H1 (cell line): ENCODE results near the gene SAMD4A. TPM values are rescaled to one million over a fixed set of nuclear protein-coding genes. Genes with fewer than 3 reads are reported as not detected.

Experiments
- CTCF ChIA-PET: fragments of 300-600 bp; sonication (Branson Sonifier 250); formaldehyde crosslinking; loops from one replicate; lab custom pipeline; 2021; ENCODE audit not compliant: partially characterized antibody; lab: Charles Lee
- POLR2A ChIA-PET: fragments of 300-600 bp; sonication (Branson Sonifier 250); formaldehyde crosslinking; loops from one replicate; lab custom pipeline; 2021; ENCODE audit warnings: inconsistent platforms; ENCODE audit not compliant: partially characterized antibody; lab: Charles Lee
- DNase-seq, 2 experiments: peaks; one replicate each; pipeline versions ENCODE4 v3.0.0 to v3.0.0-alpha.2; 2010 to 2022; ENCODE audit warnings: low spot score in 2 of 2, low read depth in 1 of 2, mixed read lengths in 1 of 2
- FAIRE-seq: peaks from 2 replicates; lab custom pipeline; 2011; peaks lifted over from hg19 to GRCh38; lab: Jason Lieb, UNC
- H2AFZ ChIP-seq: 2 replicates; pipeline ENCODE4 v1.8.1; 2012; ENCODE audit warnings: low read length, inconsistent platforms
- H2AK5ac ChIP-seq: 2 replicates; pipeline ENCODE4 v1.6.1; 2013; ENCODE audit warnings: low read depth, low read length
- H2BK120ac ChIP-seq: replicated peaks from 2 replicates; pipeline ENCODE3; 2013; ENCODE audit warnings: low read depth, low read length, inconsistent platforms
- H2BK12ac ChIP-seq: 2 replicates; pipeline ENCODE4 v1.6.1; 2013; ENCODE audit warnings: low read depth, low read length
- H2BK15ac ChIP-seq: 2 replicates; pipeline ENCODE4 v1.6.1; 2013; ENCODE audit warnings: low read length
- H2BK20ac ChIP-seq: 2 replicates; pipeline ENCODE4 v1.6.1; 2013; ENCODE audit warnings: low read length
- H2BK5ac ChIP-seq: 2 replicates; pipeline ENCODE4 v1.6.1; 2013; ENCODE audit warnings: low read depth, low read length
- H3K14ac ChIP-seq: 2 replicates; pipeline ENCODE4 v1.6.1; 2013; ENCODE audit warnings: inconsistent platforms; ENCODE audit not compliant: insufficient read length
- H3K18ac ChIP-seq: 2 replicates; pipeline ENCODE4 v1.6.1; 2013; ENCODE audit warnings: low read length; ENCODE audit errors: extremely low read depth
- H3K23ac ChIP-seq: 2 replicates; pipeline ENCODE4 v1.6.1; 2013; ENCODE audit warnings: inconsistent platforms; ENCODE audit not compliant: insufficient read length
- H3K23me2 ChIP-seq: 2 replicates; pipeline ENCODE4 v1.6.1; 2013; ENCODE audit warnings: low read depth, low read length
- H3K27ac ChIP-seq: 2 replicates; pipeline ENCODE4 v1.6.1; 2011; ENCODE audit warnings: low read depth, low read length, inconsistent platforms
- H3K27me3 ChIP-seq, 4 experiments: replicated peaks in 1 of 4; 1 replicate in 1 of 4; 2 replicates in 3 of 4; pipeline versions ENCODE4 v1.6.1 to v1.8.1; 2011 to 2013; ENCODE audit warnings: low read length in 3 of 4, mild to moderate bottlenecking in 3 of 4, inconsistent platforms in 2 of 4, mixed read lengths in 2 of 4, moderate library complexity in 1 of 4; ENCODE audit not compliant: control insufficient read depth in 3 of 4, insufficient read depth in 3 of 4; ENCODE audit errors: extremely low read depth in 1 of 4
- H3K36me3 ChIP-seq, 4 experiments: 2 replicates each; pipeline versions ENCODE4 v1.6.1 to v1.8.1; 2011 to 2013; ENCODE audit warnings: mild to moderate bottlenecking in 4 of 4, low read length in 3 of 4, moderate library complexity in 2 of 4, control low read depth in 1 of 4, inconsistent platforms in 1 of 4; ENCODE audit not compliant: insufficient read depth in 4 of 4, control insufficient read depth in 2 of 4
- H3K4ac ChIP-seq: replicated peaks from 2 replicates; pipeline ENCODE3; 2013; ENCODE audit warnings: low read length, low read depth, mixed read lengths, inconsistent platforms; ENCODE audit not compliant: insufficient read length
- H3K4me1 ChIP-seq, 4 experiments: replicated peaks in 1 of 4; 1 replicate in 1 of 4; 2 replicates in 3 of 4; pipeline versions ENCODE4 v1.6.1 to v1.8.1; 2011 to 2013; ENCODE audit warnings: low read length in 3 of 4, inconsistent platforms in 2 of 4, mixed read lengths in 1 of 4; ENCODE audit not compliant: insufficient read depth in 4 of 4, control insufficient read depth in 3 of 4
- H3K4me2 ChIP-seq, 2 experiments: 2 replicates each; pipeline versions ENCODE4 v1.6.1 to v1.8.1; 2011 to 2013; ENCODE audit warnings: low read depth in 2 of 2, low read length in 2 of 2, control low read depth in 1 of 2, inconsistent platforms in 1 of 2, mild to moderate bottlenecking in 1 of 2; ENCODE audit not compliant: insufficient read depth in 1 of 2
- H3K4me3 ChIP-seq, 4 experiments: fragments of 200-600, 300-600 bp in 1 of 4; sonication (generic), shearing (Covaris generic), sonication (Bioruptor Twin) in 1 of 4; 2 replicates each; pipeline versions ENCODE4 v1.5.1 to v1.8.1; 2011 to 2016; ENCODE audit warnings: low read length in 4 of 4, low read depth in 3 of 4, control low read depth in 2 of 4, inconsistent platforms in 2 of 4, mild to moderate bottlenecking in 2 of 4, mixed read lengths in 1 of 4, moderate library complexity in 1 of 4; ENCODE audit not compliant: insufficient read depth in 2 of 4; ENCODE audit errors: extremely low read depth in 1 of 4
- H3K56ac ChIP-seq: replicated peaks from 2 replicates; pipeline ENCODE3; 2013; ENCODE audit warnings: low read depth, mild to moderate bottlenecking, mixed read lengths, low read length, inconsistent platforms; ENCODE audit not compliant: insufficient read length
- H3K79me1 ChIP-seq: 2 replicates; pipeline ENCODE4 v1.6.1; 2013; ENCODE audit warnings: low read depth, low read length, control low read depth
- H3K79me2 ChIP-seq, 2 experiments: 2 replicates each; pipeline versions ENCODE4 v1.6.1 to v1.8.1; 2012 to 2013; ENCODE audit warnings: low read length in 2 of 2, mild to moderate bottlenecking in 2 of 2, inconsistent platforms in 1 of 2; ENCODE audit not compliant: insufficient read depth in 2 of 2, control insufficient read depth in 1 of 2
- H3K9ac ChIP-seq, 4 experiments: replicated peaks in 1 of 4; 1 replicate in 1 of 4; 2 replicates in 3 of 4; pipeline versions ENCODE4 v1.6.1 to v1.8.1; 2011 to 2013; ENCODE audit warnings: low read depth in 3 of 4, low read length in 3 of 4, control low read depth in 2 of 4, mild to moderate bottlenecking in 2 of 4, moderate library complexity in 2 of 4, inconsistent platforms in 1 of 4; ENCODE audit errors: extremely low read depth in 1 of 4
- H3K9me3 ChIP-seq, 2 experiments: 2 replicates each; pipeline versions ENCODE4 v1.6.1 to v1.8.1; 2012 to 2013; ENCODE audit warnings: mild to moderate bottlenecking in 2 of 2, moderate library complexity in 2 of 2, control low read depth in 1 of 2, inconsistent platforms in 1 of 2, low read depth in 1 of 2, low read length in 1 of 2, mixed read lengths in 1 of 2; ENCODE audit not compliant: insufficient read depth in 2 of 2
- H4K20me1 ChIP-seq, 2 experiments: replicated peaks in 1 of 2; 2 replicates each; pipeline versions ENCODE3 to v1.8.1; 2011 to 2013; ENCODE audit warnings: inconsistent platforms in 2 of 2, low read length in 2 of 2, mild to moderate bottlenecking in 1 of 2; ENCODE audit not compliant: insufficient read depth in 2 of 2, control insufficient read depth in 1 of 2
- H4K5ac ChIP-seq: 2 replicates; pipeline ENCODE4 v1.6.1; 2013; ENCODE audit warnings: low read length, low read depth, mixed read lengths, inconsistent platforms; ENCODE audit not compliant: insufficient read length
- H4K8ac ChIP-seq: 2 replicates; pipeline ENCODE4 v1.8.0; 2013; ENCODE audit warnings: mild to moderate bottlenecking, moderate library complexity, low read length, inconsistent platforms; ENCODE audit not compliant: insufficient read depth; ENCODE audit errors: extremely low read depth
- H4K91ac ChIP-seq: replicated peaks from 2 replicates; pipeline ENCODE3; 2013; ENCODE audit warnings: low read length, mixed read lengths, inconsistent platforms; ENCODE audit not compliant: insufficient read length
- CREB1 ChIP-seq: IDR thresholded peaks from 2 replicates; pipeline ENCODE4 v1.6.1; 2012; ENCODE audit warnings: inconsistent platforms
- CTBP2 ChIP-seq: IDR thresholded peaks from 2 replicates; pipeline ENCODE4 v1.7.0; 2011; ENCODE audit warnings: borderline replicate concordance, mild to moderate bottlenecking, moderate library complexity, mixed read lengths, low read length; ENCODE audit not compliant: insufficient read depth, insufficient read length
- CTCF ChIP-seq, 3 experiments: IDR thresholded peaks; 1 replicate in 2 of 3; 2 replicates in 1 of 3; pipeline versions ENCODE4 v1.5.1 to v1.6.1; 2011; ENCODE audit warnings: low read length in 3 of 3, mild to moderate bottlenecking in 3 of 3, inconsistent platforms in 2 of 3, low read depth in 1 of 3, moderate library complexity in 1 of 3; ENCODE audit not compliant: insufficient read depth in 1 of 3; ENCODE audit errors: control extremely low read depth in 1 of 3
- FOSL1 ChIP-seq: IDR thresholded peaks from 2 replicates; pipeline ENCODE4 v1.6.1; 2011; ENCODE audit warnings: mild to moderate bottlenecking, low read depth, low read length, moderate library complexity; ENCODE audit not compliant: insufficient read depth
- HDAC2 ChIP-seq, 2 experiments: fragments of 300-600 bp in 1 of 2; sonication (generic) in 1 of 2; IDR thresholded peaks; 2 replicates each; pipeline ENCODE4 v1.6.1; 2011 to 2012; ENCODE audit warnings: low read depth in 2 of 2, low read length in 2 of 2, mild to moderate bottlenecking in 2 of 2, moderate library complexity in 2 of 2, borderline replicate concordance in 1 of 2, inconsistent platforms in 1 of 2
- SAP30 ChIP-seq: fragments of 300-600 bp; sonication (generic); IDR thresholded peaks from 2 replicates; pipeline ENCODE4 v1.7.1; 2012; ENCODE audit warnings: low read length, moderate library complexity, mild to moderate bottlenecking, inconsistent platforms; ENCODE audit not compliant: insufficient read depth, insufficient replicate concordance
- SUZ12 ChIP-seq: fragments of 200-600 bp; sonication (generic); IDR thresholded peaks from 2 replicates; pipeline ENCODE4 v1.6.1; 2012; ENCODE audit warnings: mild to moderate bottlenecking, inconsistent platforms, low read length, moderate library complexity, mixed read lengths
- TAF7 ChIP-seq: optimal IDR thresholded peaks from 2 replicates; pipeline ENCODE3; 2011; ENCODE audit warnings: low read depth, mild to moderate bottlenecking, inconsistent platforms, low read length, moderate library complexity, borderline replicate concordance
- TBP ChIP-seq: IDR thresholded peaks from 2 replicates; pipeline ENCODE4 v1.6.1; 2011; ENCODE audit warnings: low read depth, low read length, improper control_type of control experiment
- TCF12 ChIP-seq: IDR thresholded peaks from 2 replicates; pipeline ENCODE4 v1.6.1; 2011; ENCODE audit warnings: low read depth, mild to moderate bottlenecking, low read length
- TEAD4 ChIP-seq: IDR thresholded peaks from 2 replicates; pipeline ENCODE4 v1.6.1; 2012; ENCODE audit warnings: low read depth, low read length, inconsistent platforms, mixed read lengths
- WGBS, 2 experiments: shearing (Covaris generic) in 1 of 2; methylation state at CpG; one replicate each; pipeline versions ENCODE4 v1.1.6 to v1.1.7; 2013 to 2015; ENCODE audit warnings: low lambda C conversion rate in 2 of 2, mixed read lengths in 2 of 2, inconsistent platforms in 1 of 2, low coverage in 1 of 2, missing lambda C conversion rate in 1 of 2; ENCODE audit not compliant: insufficient replicate concordance in 2 of 2, insufficient coverage in 1 of 2, insufficient read length in 1 of 2; ENCODE audit errors: extremely low coverage in 1 of 2, missing lambda C conversion rate in 1 of 2; 5-methylcytosine and 5-hydroxymethylcytosine counted together
- polyA plus RNA-seq, 7 experiments: library from polyadenylated mRNA; depleted of rRNA in 3 of 7; stranded (reverse) in 5 of 7; unstranded in 2 of 7; fragments of >200 nt in 5 of 7; fragments of 200-250 nt in 2 of 7; gene quantifications; 1 replicate in 5 of 7; 2 replicates in 1 of 7; 4 replicates in 1 of 7; pipeline versions ENCODE4 v1.2.1 to v1.2.3, GENCODE V29; 2011 to 2013; ENCODE audit warnings: missing spikeins in 2 of 7, mixed read lengths in 2 of 7
- total RNA-seq: library from RNA; stranded (reverse); fragmentation: NEBNext Ultra II Directional; extraction: Animal tissue kit (Norgen Biotek cat#: 25700); gene quantifications from 2 replicates; pipeline ENCODE4 v1.2.1, GENCODE V29; 2021

SAMD4A gene
- total and polyA plus RNA-seq, 2 of the 8 experiments (the other 6 are each of a cell fraction or from before 2014, with no cell fraction given): 2.4 to 12.3 TPM

GRCh38 chr14:54788701-54789100 is 221.8 kb downstream of the SAMD4A start:
- no peak overlapping the region for H3K14ac ChIP-seq
- H3K79me2 ChIP-seq: no peaks in the 10 kb centered on the region
- CTCF ChIA-PET: interaction anchor here (0.8 to 9.2 kb wide), 8 partner anchors 11 to 220 kb away, joined by 3 to 75 read pairs (median 3); no protein-coding TSS in a partner anchor
- no peak overlapping the region for H3K56ac ChIP-seq
- H3K9ac ChIP-seq: no peak overlapping the region
- no peak overlapping the region for H3K18ac ChIP-seq
- no peak overlapping the region for H3K4me2 ChIP-seq
- H3K36me3 ChIP-seq: no peaks in the 10 kb centered on the region
- no peak overlapping the region for H2BK5ac ChIP-seq
- H3K27me3 ChIP-seq: no peaks in the 10 kb centered on the region
- no peak overlapping the region for H2BK15ac ChIP-seq
- 94% methylated on average over 17 of the region's 17 CpGs; no CpG with 5 or more reads in 1 of the 2 experiments for WGBS, 2 experiments
- no peaks in the 10 kb centered on the region for H3K79me1 ChIP-seq
- no peak overlapping the region for H2AFZ ChIP-seq
- no peak overlapping the region for H3K4ac ChIP-seq
- H2BK12ac ChIP-seq: no peak overlapping the region
- H3K23ac ChIP-seq: no peak overlapping the region
- no peak overlapping the region for H4K91ac ChIP-seq
- H3K9me3 ChIP-seq: no peaks in the 10 kb centered on the region
- DNase-seq: no peak
- no peak overlapping the region for H3K27ac ChIP-seq
- no peak overlapping the region for H4K8ac ChIP-seq
- no peak overlapping the region for H3K4me3 ChIP-seq
- FAIRE-seq: no peak
- no peak overlapping the region for H2BK20ac ChIP-seq
- H3K4me1 ChIP-seq: peaks cover 0 to 2% (median 0%) of the 10 kb centered on the region in 4 experiments; a peak in 1 of 7 replicates
- no peak overlapping the region for H2BK120ac ChIP-seq
- H4K5ac ChIP-seq: no peak overlapping the region
- POLR2A ChIA-PET: no interaction called here
- no peaks in the 10 kb centered on the region; the same call in 1 of the 2 replicates for H3K23me2 ChIP-seq
- no peaks in the 10 kb centered on the region for H4K20me1 ChIP-seq
- H2AK5ac ChIP-seq: no peak overlapping the region
- no peak for TF ChIP-seq SUZ12
- no peak for TF ChIP-seq TCF12
- TF ChIP-seq SAP30: no peak
- TF ChIP-seq TBP: no peak
- TF ChIP-seq CREB1: no peak
- no peak for TF ChIP-seq FOSL1
- no peak for TF ChIP-seq HDAC2 (IDR thresholded peaks at IDR 0.05; ENCODE audit: borderline replicate concordance in 1 of 2, low read depth in 2 of 2, low read length in 2 of 2)
- TF ChIP-seq CTBP2: no peak
- no peak for TF ChIP-seq CTCF (IDR thresholded peaks at IDR 0.05; ENCODE audit: control extremely low read depth in 1 of 3, insufficient read depth in 1 of 3, low read depth in 1 of 3, low read length in 3 of 3)
- TF ChIP-seq TAF7: no peak
- TF ChIP-seq TEAD4: no peak
